ENCODE data around the gene SH3D19.

Gene SH3D19

GRCh38 chr4:151169223-151169622, 156.2 kb downstream of the SH3D19 start:
- Histone ChIP-seq H3K36me3 (ENCODE audit: insufficient read depth) (no peaks in the 10 kb centered on the region), H3K4me1 (ENCODE audit: low read depth, poor library complexity, severe bottlenecking) (no peaks in the 10 kb centered on the region), H3K9ac (no peak overlapping the region), H3K79me2 (ENCODE audit: insufficient read depth, low read depth) (no peaks in the 10 kb centered on the region), H3K27ac (no peak overlapping the region), H2AFZ (ENCODE audit: low read depth) (no peak overlapping the region), H3K27me3 (ENCODE audit: insufficient read depth, low read depth) (no peaks in the 10 kb centered on the region), H4K20me1 (ENCODE audit: insufficient read depth) (no peaks in the 10 kb centered on the region), H3K4me3 (IDR thresholded peaks at IDR 0.05; ENCODE audit: insufficient read depth, low read depth, low read length) (no peak overlapping the region), H3K4me2 (no peak overlapping the region)
- no peak for TF ChIP-seq CTCF (conservative IDR thresholded peaks at IDR 0.05; ENCODE audit: low read depth, low read length)

GRCh38 chr4:151167561-151167960, 157.8 kb downstream of the SH3D19 start:
- Histone ChIP-seq H3K79me2 (ENCODE audit: insufficient read depth, low read depth) (no peaks in the 10 kb centered on the region), H2AFZ (ENCODE audit: low read depth) (no peak overlapping the region), H3K4me2 (no peak overlapping the region), H4K20me1 (ENCODE audit: insufficient read depth) (no peaks in the 10 kb centered on the region), H3K9ac (no peak overlapping the region), H3K27me3 (ENCODE audit: insufficient read depth, low read depth) (no peaks in the 10 kb centered on the region), H3K36me3 (ENCODE audit: insufficient read depth) (no peaks in the 10 kb centered on the region), H3K27ac (no peak overlapping the region), H3K4me1 (ENCODE audit: low read depth, poor library complexity, severe bottlenecking) (no peaks in the 10 kb centered on the region), H3K4me3 (IDR thresholded peaks at IDR 0.05; ENCODE audit: insufficient read depth, low read depth, low read length) (no peak overlapping the region)
- TF ChIP-seq CTCF (conservative IDR thresholded peaks at IDR 0.05; ENCODE audit: low read depth, low read length) = no peak

- Histone ChIP-seq H3K9ac (no peak overlapping the region), H2AFZ (ENCODE audit: low read depth) (no peak overlapping the region), H3K4me1 (ENCODE audit: low read depth, poor library complexity, severe bottlenecking) (no peaks in the 10 kb centered on the region), H3K4me3 (IDR thresholded peaks at IDR 0.05; ENCODE audit: insufficient read depth, low read depth, low read length) (no peak overlapping the region), H3K27ac (no peak overlapping the region), H3K4me2 (no peak overlapping the region), H3K27me3 (ENCODE audit: insufficient read depth, low read depth) (no peaks in the 10 kb centered on the region), H3K36me3 (ENCODE audit: insufficient read depth) (no peaks in the 10 kb centered on the region), H3K79me2 (ENCODE audit: insufficient read depth, low read depth) (no peaks in the 10 kb centered on the region), H4K20me1 (ENCODE audit: insufficient read depth) (no peaks in the 10 kb centered on the region)
- no peak for TF ChIP-seq CTCF (conservative IDR thresholded peaks at IDR 0.05; ENCODE audit: low read depth, low read length)
Observed at GRCh38 chr4:151166636-151167035, 158.8 kb downstream of the SH3D19 start.

- no peaks in the 10 kb centered on the region for H3K27me3 ChIP-seq (ENCODE audit: insufficient read depth, low read depth)
- no peaks in the 10 kb centered on the region for H4K20me1 ChIP-seq (ENCODE audit: insufficient read depth)
- H3K4me3 ChIP-seq (IDR thresholded peaks at IDR 0.05; ENCODE audit: insufficient read depth, low read depth, low read length) = no peak overlapping the region
- no peak overlapping the region for H2AFZ ChIP-seq (ENCODE audit: low read depth)
- H3K79me2 ChIP-seq (ENCODE audit: insufficient read depth, low read depth) = no peaks in the 10 kb centered on the region
- H3K4me2 ChIP-seq = no peak overlapping the region
- no peaks in the 10 kb centered on the region for H3K4me1 ChIP-seq (ENCODE audit: low read depth, poor library complexity, severe bottlenecking)
- no peak for TF ChIP-seq CTCF (conservative IDR thresholded peaks at IDR 0.05; ENCODE audit: low read depth, low read length)
- H3K36me3 ChIP-seq (ENCODE audit: insufficient read depth) = no peaks in the 10 kb centered on the region
- H3K27ac ChIP-seq = no peak overlapping the region
- H3K9ac ChIP-seq = no peak overlapping the region
Observed at GRCh38 chr4:151165205-151166000, 160.0 kb downstream of the SH3D19 start.

All from KMS-11 (cell line).